IPS DF 4.7 (cell line): Measurements from ENCODE around the gene SLC9A7.

ENCODE experiments used
- DNase-seq: peaks from one replicate; pipeline ENCODE4 v3.0.0-alpha.2; 2013; ENCODE audit warnings: low spot score; ENCODE audit errors: extremely low read depth

Gene SLC9A7

GRCh38 chrX:46611658-46612362 is 147.1 kb downstream of the SLC9A7 start:
- DNase-seq, result no peak

DNA sequence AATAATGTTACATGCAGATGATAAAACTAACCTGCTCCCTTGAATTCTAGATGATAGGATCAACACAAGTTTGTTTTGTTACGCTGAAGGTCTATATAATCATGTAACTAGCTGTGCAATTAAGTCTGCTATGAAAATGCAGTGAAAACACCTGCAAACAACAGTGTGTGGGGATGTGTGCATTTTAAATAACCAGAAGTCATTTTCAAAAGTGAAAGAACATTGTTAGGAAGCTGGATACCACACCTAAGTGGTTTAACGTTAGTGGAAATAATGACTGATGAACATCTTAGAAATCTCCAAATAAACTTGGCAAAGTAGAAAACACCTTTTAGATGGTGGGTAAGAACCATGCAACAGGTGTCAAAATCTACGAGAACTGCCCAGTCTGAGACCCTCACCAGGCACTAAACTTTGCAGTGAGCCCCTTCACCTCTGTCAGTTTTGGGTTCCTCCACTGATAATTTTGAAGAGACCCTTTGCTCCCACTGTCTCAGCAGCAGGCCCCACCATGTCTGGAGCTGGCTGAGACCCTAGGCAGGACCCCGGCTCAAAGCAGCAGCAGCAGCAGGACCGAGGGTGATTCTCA is 148.8 kb downstream of the SLC9A7 start:
- no peak for DNase-seq

GRCh38 chrX:46607916-46608315 is 151.0 kb downstream of the SLC9A7 start:
- DNase-seq, result no peak

GRCh38 chrX:46602468-46603102 is 156.3 kb downstream of the SLC9A7 start:
- no peak for DNase-seq

DNA sequence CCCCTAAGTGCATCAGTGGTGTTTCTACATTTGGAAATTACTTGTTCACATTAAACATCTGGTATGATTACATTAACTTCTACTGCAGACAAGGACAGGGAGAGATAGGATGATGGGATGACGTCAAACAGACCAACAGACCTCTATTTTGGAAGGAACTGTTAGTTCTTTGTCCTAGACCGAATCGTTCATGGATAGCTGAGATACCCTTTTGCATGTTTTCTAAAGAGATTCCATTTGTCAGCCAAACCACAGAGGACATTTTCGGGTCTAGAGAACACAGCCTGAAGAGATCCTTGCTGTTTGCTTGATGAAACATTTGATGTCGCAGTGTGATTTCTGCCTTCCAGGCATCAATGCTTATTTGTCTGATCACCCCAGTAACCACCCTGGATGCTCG is 157.6 kb downstream of the SLC9A7 start:
- no peak for DNase-seq

- no peak for DNase-seq
These were observed 159.8 kb downstream of the SLC9A7 start for GRCh38 chrX:46599051-46599560.

DNA sequence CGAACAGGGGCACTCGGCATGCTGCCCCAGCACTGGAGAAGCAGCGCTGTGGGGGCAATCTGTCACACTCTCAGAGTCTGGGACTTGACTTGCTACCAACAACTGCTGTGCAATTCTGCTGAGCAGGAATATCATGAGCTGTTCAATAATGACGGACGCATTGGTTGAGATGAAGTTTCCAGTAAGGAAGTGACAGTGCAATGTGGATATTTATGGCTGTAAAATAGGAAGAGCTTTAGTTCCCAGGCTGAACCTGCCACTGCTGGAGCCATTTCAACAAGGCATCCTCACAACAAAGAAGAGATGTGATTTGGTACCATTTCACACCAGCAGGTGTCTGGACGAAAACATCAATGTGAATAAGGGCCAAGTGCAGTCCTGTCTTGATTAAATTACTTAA is 161.1 kb downstream of the SLC9A7 start:
- DNase-seq, result no peak

- DNase-seq, result no peak
These were observed 161.7 kb downstream of the SLC9A7 start for GRCh38 chrX:46597208-46597607.

DNA sequence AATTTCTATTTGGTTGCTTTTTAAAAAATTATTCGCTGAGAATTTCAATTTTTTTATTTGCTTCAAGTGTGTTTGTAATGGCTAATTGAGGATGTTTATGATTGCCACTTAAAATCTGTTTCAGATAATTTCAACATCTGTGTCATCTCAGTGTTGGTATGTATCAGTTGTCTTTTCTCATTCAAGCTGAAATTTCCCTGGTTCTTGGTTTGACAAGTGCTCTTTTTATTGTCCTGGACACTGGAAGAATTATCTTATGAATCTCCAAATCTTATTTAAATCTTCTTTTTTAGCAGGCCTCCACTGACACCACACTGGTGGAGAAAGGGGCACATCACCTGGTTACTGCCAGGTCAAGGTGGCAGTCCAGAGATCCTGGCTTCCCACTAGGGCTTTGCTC is 163.8 kb downstream of the SLC9A7 start:
- DNase-seq, result no peak

DNA sequence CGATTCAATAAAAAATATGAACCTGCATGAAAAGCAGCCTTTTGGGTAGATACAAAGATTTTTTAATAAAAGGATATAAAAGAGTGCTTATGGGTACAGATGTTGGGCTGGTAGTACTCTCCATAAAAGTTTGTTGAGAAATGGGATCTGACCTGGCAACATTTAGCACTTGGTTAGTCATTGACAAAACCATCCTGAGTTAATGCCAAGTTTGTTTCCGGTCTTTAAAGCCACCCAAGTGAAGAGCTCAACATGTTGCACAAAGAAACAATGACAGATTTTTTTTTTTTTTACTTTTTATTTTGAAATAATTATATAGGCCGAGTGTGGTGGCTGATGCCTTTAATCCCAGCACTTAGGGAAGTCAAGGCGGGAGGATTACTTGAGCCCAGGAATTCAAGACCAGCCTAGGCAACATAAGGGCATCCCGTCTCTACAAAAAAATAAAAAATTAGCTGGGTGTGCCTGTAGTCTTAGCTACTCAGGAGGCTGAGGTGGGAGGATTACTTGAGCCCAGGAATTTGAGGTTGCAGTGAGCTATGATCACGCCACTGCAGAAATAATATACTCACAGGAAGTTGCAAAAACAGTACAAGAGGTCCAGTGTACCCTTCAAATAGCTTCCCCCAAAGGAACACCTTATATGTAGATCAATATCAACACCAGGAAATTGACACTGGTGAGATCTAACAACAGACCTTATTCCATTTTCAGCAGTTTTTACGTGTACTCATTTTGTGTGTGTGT is 168.8 kb downstream of the SLC9A7 start:
- DNase-seq, result no peak

DNA sequence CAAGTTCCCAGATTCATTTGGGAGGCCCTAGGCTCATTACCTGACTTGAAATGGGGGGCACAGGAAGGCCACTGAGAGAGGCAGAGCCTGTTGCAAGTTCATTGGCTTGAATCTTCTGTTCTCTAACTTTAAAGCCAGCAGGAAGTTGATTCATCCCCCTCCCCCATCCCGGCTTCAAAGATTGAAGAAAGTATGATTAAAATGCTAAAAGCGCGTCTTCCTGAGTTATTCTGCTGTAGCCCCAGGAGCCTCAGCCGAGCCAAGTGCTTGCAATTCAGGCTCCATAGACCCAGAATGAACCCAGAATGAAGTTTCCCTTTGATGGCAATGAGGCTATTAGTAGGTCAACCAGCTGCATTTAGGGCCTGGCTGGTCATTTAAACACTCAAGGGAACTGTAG is 170.7 kb downstream of the SLC9A7 start:
- DNase-seq, result peak; percentile 53

DNA sequence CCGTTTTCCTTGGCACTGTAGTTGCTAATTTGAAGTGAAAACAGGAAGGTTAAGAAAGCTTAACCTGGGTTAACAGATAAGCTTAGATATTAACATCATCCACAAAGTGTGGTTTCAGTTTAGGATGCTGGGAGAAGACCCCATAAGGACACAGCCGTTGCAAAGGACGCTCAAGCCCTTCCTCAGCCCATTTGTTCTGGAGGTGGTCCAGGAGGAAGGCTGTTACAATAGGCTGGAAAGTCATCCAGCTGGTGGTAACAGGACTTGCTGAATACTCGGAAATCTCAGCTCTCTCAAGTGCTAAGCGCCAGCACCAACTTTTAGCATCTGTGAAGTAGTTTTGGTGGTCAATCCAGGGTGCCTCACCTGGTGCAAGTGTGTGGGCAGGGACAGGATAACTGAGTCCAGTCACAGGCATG is 171.2 kb downstream of the SLC9A7 start:
- DNase-seq, result no peak

DNA sequence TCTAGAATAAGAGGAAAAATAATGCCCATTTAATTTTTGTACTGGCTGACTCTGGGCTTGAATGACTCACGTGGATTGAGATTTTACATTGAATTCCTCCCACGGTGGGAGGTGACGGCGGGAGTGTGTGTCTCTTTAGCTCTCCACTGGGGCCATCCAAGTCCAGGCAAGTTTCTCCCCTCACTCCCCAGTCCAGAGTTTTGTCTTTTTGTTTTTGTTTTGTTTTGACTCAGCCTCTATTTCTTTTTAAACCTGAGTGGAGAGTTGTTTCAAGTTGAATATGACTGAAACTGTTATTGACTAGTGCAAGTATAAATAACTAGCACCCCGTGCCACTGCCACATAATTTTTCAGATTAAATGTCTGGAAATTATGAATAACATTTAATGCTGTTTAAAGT is 171.8 kb downstream of the SLC9A7 start:
- DNase-seq, result no peak

- DNase-seq, result no peak
These were observed 174.2 kb downstream of the SLC9A7 start for GRCh38 chrX:46584736-46585135.

GRCh38 chrX:46582966-46583365 is 176.0 kb downstream of the SLC9A7 start:
- no peak for DNase-seq

GRCh38 chrX:46582325-46582724 is 176.6 kb downstream of the SLC9A7 start:
- DNase-seq, result no peak

GRCh38 chrX:46580613-46581012 is 178.3 kb downstream of the SLC9A7 start:
- no peak for DNase-seq

DNA sequence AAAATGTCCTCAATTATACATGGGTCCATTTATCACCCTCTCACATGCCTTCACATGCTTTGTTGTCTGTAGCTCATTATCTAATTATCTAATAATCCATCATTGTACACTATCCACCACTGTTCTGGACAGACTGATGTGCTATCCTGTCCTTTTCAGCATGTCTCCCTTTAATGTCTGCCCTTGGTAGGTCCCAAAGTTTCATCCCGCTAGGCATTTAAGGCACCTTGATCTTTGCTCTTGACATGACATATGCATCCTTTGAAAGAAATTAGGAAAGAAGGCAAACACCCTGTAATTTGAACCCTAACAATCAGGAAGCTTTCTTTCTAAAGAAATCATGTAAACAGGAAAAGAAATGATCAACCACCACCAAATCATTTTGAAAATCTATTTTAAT is 179.7 kb downstream of the SLC9A7 start:
- DNase-seq, result no peak

GRCh38 chrX:46577221-46578005 is 181.5 kb downstream of the SLC9A7 start:
- no peak for DNase-seq

- no peak for DNase-seq
These were observed 182.5 kb downstream of the SLC9A7 start for GRCh38 chrX:46576458-46576857.

- DNase-seq, result no peak
These were observed 182.9 kb downstream of the SLC9A7 start for GRCh38 chrX:46575991-46576392.
